ENCODE results near the gene SFMBT2.

SFMBT2 gene

DNA sequence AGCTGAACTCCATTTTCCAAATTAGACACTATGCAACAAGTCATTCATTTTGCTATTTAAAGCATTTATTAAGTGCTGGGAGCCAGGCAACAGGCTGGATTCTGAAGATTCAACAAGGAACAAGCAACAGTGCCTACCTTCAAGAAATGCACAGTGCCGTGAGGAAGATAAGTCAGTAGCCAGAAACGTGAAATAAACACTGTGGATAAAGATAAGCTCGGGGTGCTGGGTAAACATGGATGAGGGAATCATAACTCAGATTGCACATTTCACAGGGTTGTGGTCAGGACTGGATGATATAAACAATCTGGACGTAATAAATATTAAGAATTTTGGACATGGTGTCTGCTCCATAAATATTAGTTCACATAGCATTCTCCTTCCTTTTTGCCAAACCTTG is 259.3 kb downstream of the SFMBT2 start:
- H3K9ac ChIP-seq (ENCODE audit: low read length) = no peak overlapping the region
- no peaks in the 10 kb centered on the region for H3K4me1 ChIP-seq (ENCODE audit: low read length)
- no peaks in the 10 kb centered on the region for H3K36me3 ChIP-seq (replicated peaks; ENCODE audit: low read depth, low read length)
- no peaks in the 10 kb centered on the region for H4K20me1 ChIP-seq (ENCODE audit: insufficient read depth, low read length)
- H3K9me3 ChIP-seq (ENCODE audit: insufficient read depth, low read length) = no peaks in the 10 kb centered on the region
- no peak overlapping the region for H3K4me3 ChIP-seq (ENCODE audit: low read length)
- H3K27me3 ChIP-seq (ENCODE audit: low read depth, low read length) = no peaks in the 10 kb centered on the region
- TF ChIP-seq EZH2phosphoT487 (IDR thresholded peaks at IDR 0.05; ENCODE audit: low read depth) = no peak
- TF ChIP-seq, protein P1, sequence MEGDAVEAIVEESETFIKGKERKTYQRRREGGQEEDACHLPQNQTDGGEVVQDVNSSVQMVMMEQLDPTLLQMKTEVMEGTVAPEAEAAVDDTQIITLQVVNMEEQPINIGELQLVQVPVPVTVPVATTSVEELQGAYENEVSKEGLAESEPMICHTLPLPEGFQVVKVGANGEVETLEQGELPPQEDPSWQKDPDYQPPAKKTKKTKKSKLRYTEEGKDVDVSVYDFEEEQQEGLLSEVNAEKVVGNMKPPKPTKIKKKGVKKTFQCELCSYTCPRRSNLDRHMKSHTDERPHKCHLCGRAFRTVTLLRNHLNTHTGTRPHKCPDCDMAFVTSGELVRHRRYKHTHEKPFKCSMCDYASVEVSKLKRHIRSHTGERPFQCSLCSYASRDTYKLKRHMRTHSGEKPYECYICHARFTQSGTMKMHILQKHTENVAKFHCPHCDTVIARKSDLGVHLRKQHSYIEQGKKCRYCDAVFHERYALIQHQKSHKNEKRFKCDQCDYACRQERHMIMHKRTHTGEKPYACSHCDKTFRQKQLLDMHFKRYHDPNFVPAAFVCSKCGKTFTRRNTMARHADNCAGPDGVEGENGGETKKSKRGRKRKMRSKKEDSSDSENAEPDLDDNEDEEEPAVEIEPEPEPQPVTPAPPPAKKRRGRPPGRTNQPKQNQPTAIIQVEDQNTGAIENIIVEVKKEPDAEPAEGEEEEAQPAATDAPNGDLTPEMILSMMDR (IDR thresholded peaks at IDR 0.05; ENCODE audit: low read depth, low read length) = no peak
- H3K79me2 ChIP-seq (ENCODE audit: low read length) = no peaks in the 10 kb centered on the region
- H2AFZ ChIP-seq (ENCODE audit: low read depth, low read length) = no peak overlapping the region
- H3K4me2 ChIP-seq (ENCODE audit: low read length) = no peak overlapping the region
- no peak overlapping the region for H3K27ac ChIP-seq (ENCODE audit: low read length)

DNA sequence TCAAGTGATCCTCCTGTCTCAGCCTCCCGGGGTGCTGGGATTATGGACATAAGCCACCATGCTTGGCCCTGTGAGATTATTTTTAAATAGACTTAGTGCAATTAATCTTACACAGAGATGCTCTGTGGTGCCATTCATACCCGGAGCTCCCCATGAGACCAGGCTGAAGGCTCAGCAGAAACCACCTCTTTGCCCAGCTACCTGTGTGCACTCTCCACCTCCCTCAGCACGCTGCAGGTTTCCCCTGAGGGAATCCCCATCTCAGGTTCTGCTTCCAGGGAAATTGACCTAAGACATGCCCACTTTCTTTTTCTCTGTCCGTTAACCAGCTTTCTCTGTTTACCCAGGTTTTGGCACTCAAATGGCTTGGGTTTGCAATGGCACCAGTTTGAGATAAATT is 260.5 kb downstream of the SFMBT2 start:
- Histone ChIP-seq H3K36me3 (replicated peaks; ENCODE audit: low read depth, low read length) (no peaks in the 10 kb centered on the region), H3K4me3 (ENCODE audit: low read length) (no peak overlapping the region), H2AFZ (ENCODE audit: low read depth, low read length) (no peak overlapping the region), H3K27ac (ENCODE audit: low read length) (no peak overlapping the region), H3K4me1 (ENCODE audit: low read length) (no peaks in the 10 kb centered on the region), H3K4me2 (ENCODE audit: low read length) (no peak overlapping the region), H3K9ac (ENCODE audit: low read length) (no peak overlapping the region), H3K79me2 (ENCODE audit: low read length) (no peaks in the 10 kb centered on the region), H3K9me3 (ENCODE audit: insufficient read depth, low read length) (no peaks in the 10 kb centered on the region), H3K27me3 (ENCODE audit: low read depth, low read length) (peaks cover 3% of the 10 kb centered on the region; the same call in 1 of the 2 replicates), H4K20me1 (ENCODE audit: insufficient read depth, low read length) (no peaks in the 10 kb centered on the region)
- TF ChIP-seq, protein P1 (IDR thresholded peaks at IDR 0.05; ENCODE audit: low read depth, low read length) = no peak
- no peak for TF ChIP-seq EZH2phosphoT487 (IDR thresholded peaks at IDR 0.05; ENCODE audit: low read depth)

DNA sequence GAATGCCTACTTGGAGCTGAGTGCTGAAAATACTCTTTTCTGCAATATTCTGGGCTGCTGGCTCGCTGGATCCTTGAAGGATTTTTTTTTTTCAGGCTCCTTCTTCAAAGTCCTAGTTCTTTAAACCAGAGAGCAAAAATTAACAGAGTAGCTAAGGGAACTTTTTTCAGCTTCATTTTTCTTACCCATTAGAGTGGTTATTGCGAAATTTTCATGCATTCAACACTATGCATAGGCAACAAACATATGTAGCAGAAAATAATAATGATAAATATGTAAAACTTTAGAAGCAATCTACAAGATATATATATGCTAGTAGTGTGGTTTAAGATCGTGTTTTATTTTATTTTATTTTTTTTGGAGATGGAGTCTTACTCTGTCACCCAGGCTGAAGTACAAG is 264.6 kb downstream of the SFMBT2 start:
- Histone ChIP-seq H3K4me1 (ENCODE audit: low read length) (no peaks in the 10 kb centered on the region), H4K20me1 (ENCODE audit: insufficient read depth, low read length) (no peaks in the 10 kb centered on the region), H2AFZ (ENCODE audit: low read depth, low read length) (no peak overlapping the region), H3K9ac (ENCODE audit: low read length) (no peak overlapping the region), H3K79me2 (ENCODE audit: low read length) (no peaks in the 10 kb centered on the region), H3K27me3 (ENCODE audit: low read depth, low read length) (peaks cover 6% of the 10 kb centered on the region; the same call in 1 of the 2 replicates), H3K4me2 (ENCODE audit: low read length) (no peak overlapping the region), H3K9me3 (ENCODE audit: insufficient read depth, low read length) (no peaks in the 10 kb centered on the region), H3K36me3 (replicated peaks; ENCODE audit: low read depth, low read length) (no peaks in the 10 kb centered on the region), H3K4me3 (ENCODE audit: low read length) (no peak overlapping the region), H3K27ac (ENCODE audit: low read length) (no peak overlapping the region)
- TF ChIP-seq, protein P1 (IDR thresholded peaks at IDR 0.05; ENCODE audit: low read depth, low read length) = no peak
- no peak for TF ChIP-seq EZH2phosphoT487 (IDR thresholded peaks at IDR 0.05; ENCODE audit: low read depth)

DNA sequence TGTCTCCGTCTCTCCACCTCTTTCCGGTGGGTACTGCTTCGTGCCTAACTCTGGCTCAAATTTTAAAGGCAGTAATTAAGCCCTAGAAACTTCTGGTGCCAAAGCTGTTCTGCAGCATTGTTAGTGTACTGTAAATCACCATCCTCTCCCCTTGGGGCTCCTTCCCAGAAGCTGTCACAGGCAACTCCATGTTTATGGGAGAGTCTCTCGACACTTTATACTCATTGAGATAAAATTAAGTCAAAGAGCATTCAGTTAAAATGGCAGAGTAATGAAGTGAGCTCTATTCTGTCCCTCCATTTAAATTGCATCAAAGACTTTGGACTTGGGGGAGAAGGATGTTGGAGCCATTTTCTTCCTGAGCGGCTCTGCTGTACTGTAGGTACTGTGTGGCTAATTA is 274.8 kb downstream of the SFMBT2 start:
- peaks cover 8% of the 10 kb centered on the region for H3K27me3 ChIP-seq (ENCODE audit: low read depth, low read length)
- H3K4me3 ChIP-seq (ENCODE audit: low read length) = no peak overlapping the region
- no peak overlapping the region for H2AFZ ChIP-seq (ENCODE audit: low read depth, low read length)
- TF ChIP-seq, protein P1 (IDR thresholded peaks at IDR 0.05; ENCODE audit: low read depth, low read length) = no peak
- no peak for TF ChIP-seq EZH2phosphoT487 (IDR thresholded peaks at IDR 0.05; ENCODE audit: low read depth)
- H3K9me3 ChIP-seq (ENCODE audit: insufficient read depth, low read length) = no peaks in the 10 kb centered on the region
- no peaks in the 10 kb centered on the region for H3K4me1 ChIP-seq (ENCODE audit: low read length)
- H4K20me1 ChIP-seq (ENCODE audit: insufficient read depth, low read length) = no peaks in the 10 kb centered on the region
- H3K27ac ChIP-seq (ENCODE audit: low read length) = no peak overlapping the region
- H3K4me2 ChIP-seq (ENCODE audit: low read length) = no peak overlapping the region
- no peak overlapping the region for H3K9ac ChIP-seq (ENCODE audit: low read length)
- no peaks in the 10 kb centered on the region for H3K79me2 ChIP-seq (ENCODE audit: low read length)
- no peaks in the 10 kb centered on the region for H3K36me3 ChIP-seq (replicated peaks; ENCODE audit: low read depth, low read length)
